CD4-positive, alpha-beta T cell (primary cell): ENCODE measurements around the gene BSND. TPM values are rescaled to one million over a fixed set of nuclear protein-coding genes. Genes with fewer than 3 reads are reported as not detected.
A peak's percentile ranks its signal among the peaks of the same experiment; 100 is the strongest.

Experiments
- ATAC-seq: fragments of 200-7000 bp; cut with Tn5 transposase; one replicate; pipeline ENCODE4 v1.10.0; 2022; ENCODE audit warnings: mild to moderate bottlenecking; ENCODE audit not compliant: poor library complexity
- CTCF ChIA-PET: fragments of 350-600 bp; sonication (Branson Sonifier 250); formaldehyde crosslinking; loops from one replicate; lab custom pipeline; 2021; ENCODE audit warnings: antibody characterized with exemption, inconsistent platforms; lab: Charles Lee
- POLR2A ChIA-PET: fragments of 350-600 bp; sonication (Branson Sonifier 250); formaldehyde crosslinking; loops from one replicate; lab custom pipeline; 2021; ENCODE audit warnings: antibody characterized with exemption, inconsistent platforms; lab: Charles Lee
- DNase-seq, 14 experiments: peaks; one replicate each; pipeline ENCODE4 v3.0.0-alpha.2; 2013 to 2020; ENCODE audit warnings: mixed read lengths in 2 of 14
- H3K27ac ChIP-seq, 2 donors: one replicate each; pipeline versions ENCODE4 v1.5.1 to v1.7.0; 2013; ENCODE audit warnings: low read length in 2 of 2, low read depth in 1 of 2, mild to moderate bottlenecking in 1 of 2
- H3K27me3 ChIP-seq, 2 experiments: 1 replicate in 1 of 2; 2 replicates in 1 of 2; pipeline versions ENCODE4 v1.6.1 to v1.7.0; 2013; ENCODE audit warnings: low read length in 2 of 2, control low read depth in 1 of 2, mild to moderate bottlenecking in 1 of 2, moderate library complexity in 1 of 2; ENCODE audit not compliant: insufficient read depth in 2 of 2, control insufficient read depth in 1 of 2
- H3K36me3 ChIP-seq: one replicate; pipeline ENCODE4 v1.6.1; 2013; ENCODE audit warnings: low read length, control low read depth; ENCODE audit not compliant: insufficient read depth
- H3K4me1 ChIP-seq: one replicate; pipeline ENCODE4 v1.6.1; 2013; ENCODE audit warnings: low read length, control low read depth; ENCODE audit not compliant: insufficient read depth
- H3K4me3 ChIP-seq: one replicate; pipeline ENCODE4 v1.5.1; 2013; ENCODE audit warnings: mild to moderate bottlenecking, low read length, moderate library complexity
- H3K9me3 ChIP-seq, 2 experiments: 1 replicate in 1 of 2; 2 replicates in 1 of 2; pipeline versions ENCODE4 v1.6.1 to v1.7.0; 2013; ENCODE audit warnings: low read length in 2 of 2, mild to moderate bottlenecking in 2 of 2, control low read depth in 1 of 2, moderate library complexity in 1 of 2; ENCODE audit not compliant: control insufficient read depth in 1 of 2, insufficient read depth in 1 of 2
- H3K27ac Mint-ChIP-seq: one replicate; pipeline ENCODE4 v1.8.0; 2020; ENCODE audit warnings: mixed read lengths
- H3K27me3 Mint-ChIP-seq: one replicate; pipeline ENCODE4 v1.8.0; 2021; ENCODE audit warnings: mixed read lengths
- H3K36me3 Mint-ChIP-seq: one replicate; pipeline ENCODE4 v1.8.0; 2021; ENCODE audit warnings: low read depth, mixed read lengths
- H3K4me1 Mint-ChIP-seq: one replicate; pipeline ENCODE4 v1.8.0; 2021; ENCODE audit warnings: low read depth, mixed read lengths
- H3K4me3 Mint-ChIP-seq: one replicate; pipeline ENCODE4 v1.8.0; 2020; ENCODE audit warnings: mild to moderate bottlenecking, mixed read lengths
- H3K9me3 Mint-ChIP-seq: one replicate; pipeline ENCODE4 v1.8.0; 2020; ENCODE audit warnings: mixed read lengths
- CTCF ChIP-seq: fragments of 200-600 bp; IDR thresholded peaks from one replicate; pipeline ENCODE4 v1.8.0; 2022; ENCODE audit warnings: antibody characterized with exemption, mild to moderate bottlenecking
- intact Hi-C, 2 experiments: fragments of 100-400 bp; cut with DNase I in 1 of 2; cut with micrococcal nuclease in 1 of 2; formaldehyde crosslinking; loops; one replicate each; pipeline versions ENCODE4 v1.15.1 to v1.9.0; 2023 to 2025; cut with DNase I, micrococcal nuclease
- total RNA-seq, 174 experiments: library from RNA in 2 of 174; stranded (reverse) in 2 of 174; gene quantifications; one replicate each; pipeline ENCODE4 v1.2.3 and lab custom pipeline; 2021 to 2026

The BSND gene
- total RNA-seq, 2 experiments from 2014 or later, result not detected

- H3K4me1 Mint-ChIP-seq, result peaks cover 23% of the 10 kb centered on the region
- H3K4me3 ChIP-seq, result peak overlapping the region; percentile 29
- H3K9me3 ChIP-seq, result peaks cover 0 to 8% of the 10 kb centered on the region in 2 experiments
- H3K27ac ChIP-seq, result no peak overlapping the region
- no peak for TF ChIP-seq CTCF
- peaks cover 21% of the 10 kb centered on the region for H3K4me1 ChIP-seq
- H3K27ac Mint-ChIP-seq, result no peak overlapping the region
- H3K36me3 ChIP-seq, result no peaks in the 10 kb centered on the region
- peaks cover 29 to 35% of the 10 kb centered on the region in 2 experiments for H3K27me3 ChIP-seq
- ChIA-PET POLR2A (interaction anchor here (1.5 kb wide), 1 partner anchor 47 kb away, joined by 7 read pairs; no protein-coding TSS in a partner anchor), CTCF (interaction anchor here (1.0 to 1.8 kb wide), 5 partner anchors 47 to 944 kb away, joined by 3 to 20 read pairs (median 4); partner anchors contain the start of genes TCEANC2 and TMEM59)
- H3K36me3 Mint-ChIP-seq, result no peaks in the 10 kb centered on the region
- no peaks in the 10 kb centered on the region for H3K9me3 Mint-ChIP-seq
- DNase-seq (peak in 3 of 14 experiments; percentile 4 to 32 (median 20)), ATAC-seq (no peak)
- peak overlapping the region; percentile 43 for H3K4me3 Mint-ChIP-seq
- peaks cover 47% of the 10 kb centered on the region for H3K27me3 Mint-ChIP-seq
- intact Hi-C loops, result loop anchor here (1.0 to 10.0 kb wide), 5 partner anchors 48 to 932 kb away; no protein-coding TSS in a partner anchor
Measured at GRCh38 chr1:54996869-54997710, 1.6 kb upstream of the BSND start.

- H3K9me3 Mint-ChIP-seq, result no peaks in the 10 kb centered on the region
- H3K27me3 Mint-ChIP-seq, result peaks cover 47% of the 10 kb centered on the region
- DNase-seq, result no peak
- no peak for TF ChIP-seq CTCF
- peaks cover 23% of the 10 kb centered on the region for H3K4me1 Mint-ChIP-seq
- H3K4me1 ChIP-seq, result peaks cover 21% of the 10 kb centered on the region
- peaks cover 0 to 8% of the 10 kb centered on the region in 2 experiments for H3K9me3 ChIP-seq
- no peaks in the 10 kb centered on the region for H3K36me3 Mint-ChIP-seq
- H3K4me3 ChIP-seq, result no peak overlapping the region
- H3K4me3 Mint-ChIP-seq, result no peak overlapping the region
- H3K27ac Mint-ChIP-seq, result no peak overlapping the region
- no peaks in the 10 kb centered on the region for H3K36me3 ChIP-seq
- ATAC-seq, result no peak
- intact Hi-C loops, result loop anchor here (2.0 to 10.0 kb wide), 3 partner anchors 325 to 933 kb away; no protein-coding TSS in a partner anchor
- H3K27ac ChIP-seq, result no peak overlapping the region
- ChIA-PET CTCF (no interaction called here), POLR2A (no interaction called here)
- peaks cover 29 to 35% of the 10 kb centered on the region in 2 experiments for H3K27me3 ChIP-seq
Measured at GRCh38 chr1:54997711-54997986, 1.1 kb upstream of the BSND start.

GRCh38 chr1:54998100-54998499 lies 633 bp upstream of the BSND start:
- Mint-ChIP-seq H3K27ac (no peak overlapping the region), H3K36me3 (no peaks in the 10 kb centered on the region), H3K9me3 (no peaks in the 10 kb centered on the region), H3K4me1 (peaks cover 23% of the 10 kb centered on the region), H3K4me3 (no peak overlapping the region), H3K27me3 (peaks cover 47% of the 10 kb centered on the region)
- TF ChIP-seq CTCF, result no peak
- DNase-seq, result no peak
- peaks cover 21% of the 10 kb centered on the region for H3K4me1 ChIP-seq
- intact Hi-C loops, result loop anchor here (5.0 to 10.0 kb wide), 2 partner anchors 326 to 933 kb away; no protein-coding TSS in a partner anchor
- no peak for ATAC-seq
- no peak overlapping the region for H3K27ac ChIP-seq
- peaks cover 0 to 8% of the 10 kb centered on the region in 2 experiments for H3K9me3 ChIP-seq
- H3K36me3 ChIP-seq, result no peaks in the 10 kb centered on the region
- ChIA-PET CTCF (no interaction called here), POLR2A (no interaction called here)
- peaks cover 29 to 35% of the 10 kb centered on the region in 2 experiments for H3K27me3 ChIP-seq
- H3K4me3 ChIP-seq, result no peak overlapping the region
